ENCODE data around the gene CHST15. TPM values are rescaled to one million over a fixed set of nuclear protein-coding genes. Genes with fewer than 3 reads are reported as not detected.
"Not testable (repeated sequence)": the region's sequence is repeated elsewhere in the genome, so short reads cannot be mapped to it uniquely, and the experiment has no call there.

The CHST15 gene
- total and polyA plus RNA-seq, 2 of the 13 experiments (the other 11 are each of a cell fraction or from before 2014, with no cell fraction given): 1.4 to 94.7 TPM

GRCh38 chr10:124093774-124094418 is 498 bp upstream of the CHST15 start:
- Histone ChIP-seq H3K27ac (ENCODE audit: extremely low read length, insufficient read depth, low read length) (peak overlapping the region; percentile 20), H3K27me3 (ENCODE audit: control insufficient read depth in 1 of 2, insufficient read depth in 2 of 2, low read length in 2 of 2) (peaks cover 2 to 44% of the 10 kb centered on the region in 2 experiments; a peak in 4 of 5 replicates), H3K4me3 (replicated peaks in 1 of 3; ENCODE audit: insufficient read depth in 1 of 3, low read depth in 2 of 3, low read length in 3 of 3) (peak overlapping the region; percentile 86 to 91 (median 91)), H3K4me1 (ENCODE audit: insufficient read depth, low read length) (peaks cover 76% of the 10 kb centered on the region), H3K4me2 (ENCODE audit: low read depth, low read length) (peak overlapping the region; percentile 82), H3K79me2 (ENCODE audit: insufficient read depth, low read length) (peaks cover 39% of the 10 kb centered on the region), H3K9ac (ENCODE audit: insufficient read depth, low read depth, low read length) (peak overlapping the region; percentile 85; the same call in 1 of the 2 replicates), H4K20me1 (ENCODE audit: insufficient read depth, low read length) (peaks cover 32% of the 10 kb centered on the region)
- not testable (repeated sequence) for BruUV-seq (replicated peaks); H2AFZ ChIP-seq (ENCODE audit: low read length); ATAC-seq; H3K9me3 ChIP-seq (ENCODE audit: low read length); FAIRE-seq; DNase-seq (ENCODE audit: low spot score); H3K36me3 ChIP-seq (replicated peaks in 1 of 2; ENCODE audit: control insufficient read depth in 1 of 2, insufficient read depth in 2 of 2, low read length in 2 of 2); TF ChIP-seq MAZ (IDR thresholded peaks at IDR 0.05; ENCODE audit: borderline replicate concordance, low read depth, low read length)
- POLR2A ChIA-PET: interaction anchor here (1.8 to 3.1 kb wide), 3 partner anchors 30 to 58 kb away, joined by 5 to 10 read pairs (median 7); no protein-coding TSS in a partner anchor
- CTCF ChIA-PET (ENCODE audit: low intra/inter-chr PET ratio, low total read pairs): interaction anchor here (0.8 kb wide), 1 partner anchor 98 kb away, joined by 3 read pairs; no protein-coding TSS in a partner anchor
- in situ Hi-C loops (cut with HindIII; ENCODE audit: extremely low pct_ligation_motif_present, low pct_unique_long_range_greater_than_20kb) (loop anchor here (5.0 kb wide), 1 partner anchor 97 kb away; no protein-coding TSS in a partner anchor), intact Hi-C loops (cut with micrococcal nuclease; ENCODE audit: unreplicated experiment) (loop anchor here (2.0 kb wide), 1 partner anchor 57 kb away; no protein-coding TSS in a partner anchor)
- 2% methylated on average over 27 of the region's 39 CpGs for WGBS (ENCODE audit: low lambda C conversion rate)
- TF ChIP-seq ZNF564 (CRISPR knock-in tag; IDR thresholded peaks at IDR 0.05) (0 out of 2 replicates have a peak, but pooled peaks have one; percentile 65), ASH2L (IDR thresholded peaks at IDR 0.05; ENCODE audit: insufficient read length, low read depth, low read length) (peak; percentile 20), ZNF768 (CRISPR knock-in tag; IDR thresholded peaks at IDR 0.05) (peak; percentile 22; the same call in 1 of the 2 replicates), ZNF350 (CRISPR knock-in tag; IDR thresholded peaks at IDR 0.05; ENCODE audit: borderline replicate concordance, low read depth) (peak; percentile 19; the same call in 1 of the 2 replicates), ZNF501 (CRISPR knock-in tag; IDR thresholded peaks at IDR 0.05) (peak; percentile 81), ZNF687 (CRISPR knock-in tag; IDR thresholded peaks at IDR 0.05) (peak; percentile 53; the same call in 1 of the 2 replicates), MAZ (CRISPR knock-in tag; IDR thresholded peaks at IDR 0.05; ENCODE audit: low read depth) (peak; percentile 24; the same call in 1 of the 2 replicates), ZMYM2 (CRISPR knock-in tag; IDR thresholded peaks at IDR 0.05) (0 out of 2 replicates have a peak, but pooled peaks have one; percentile 55), ELF4 (CRISPR knock-in tag; IDR thresholded peaks at IDR 0.05; ENCODE audit: borderline replicate concordance) (peak; percentile 67; the same call in 1 of the 2 replicates), STAG1 (CRISPR knock-in tag; IDR thresholded peaks at IDR 0.05) (peak; percentile 1; the same call in 1 of the 2 replicates), SKI (IDR thresholded peaks at IDR 0.05; ENCODE audit: partially characterized antibody) (peak; percentile 4)
- TF ChIP-seq, protein P1, sequence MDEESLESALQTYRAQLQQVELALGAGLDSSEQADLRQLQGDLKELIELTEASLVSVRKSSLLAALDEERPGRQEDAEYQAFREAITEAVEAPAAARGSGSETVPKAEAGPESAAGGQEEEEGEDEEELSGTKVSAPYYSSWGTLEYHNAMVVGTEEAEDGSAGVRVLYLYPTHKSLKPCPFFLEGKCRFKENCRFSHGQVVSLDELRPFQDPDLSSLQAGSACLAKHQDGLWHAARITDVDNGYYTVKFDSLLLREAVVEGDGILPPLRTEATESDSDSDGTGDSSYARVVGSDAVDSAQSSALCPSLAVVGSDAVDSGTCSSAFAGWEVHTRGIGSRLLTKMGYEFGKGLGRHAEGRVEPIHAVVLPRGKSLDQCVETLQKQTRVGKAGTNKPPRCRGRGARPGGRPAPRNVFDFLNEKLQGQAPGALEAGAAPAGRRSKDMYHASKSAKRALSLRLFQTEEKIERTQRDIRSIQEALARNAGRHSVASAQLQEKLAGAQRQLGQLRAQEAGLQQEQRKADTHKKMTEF (CRISPR knock-in tag; IDR thresholded peaks at IDR 0.05): peak; percentile 46; the same call in 1 of the 2 replicates
- TF ChIP-seq, protein P2, sequence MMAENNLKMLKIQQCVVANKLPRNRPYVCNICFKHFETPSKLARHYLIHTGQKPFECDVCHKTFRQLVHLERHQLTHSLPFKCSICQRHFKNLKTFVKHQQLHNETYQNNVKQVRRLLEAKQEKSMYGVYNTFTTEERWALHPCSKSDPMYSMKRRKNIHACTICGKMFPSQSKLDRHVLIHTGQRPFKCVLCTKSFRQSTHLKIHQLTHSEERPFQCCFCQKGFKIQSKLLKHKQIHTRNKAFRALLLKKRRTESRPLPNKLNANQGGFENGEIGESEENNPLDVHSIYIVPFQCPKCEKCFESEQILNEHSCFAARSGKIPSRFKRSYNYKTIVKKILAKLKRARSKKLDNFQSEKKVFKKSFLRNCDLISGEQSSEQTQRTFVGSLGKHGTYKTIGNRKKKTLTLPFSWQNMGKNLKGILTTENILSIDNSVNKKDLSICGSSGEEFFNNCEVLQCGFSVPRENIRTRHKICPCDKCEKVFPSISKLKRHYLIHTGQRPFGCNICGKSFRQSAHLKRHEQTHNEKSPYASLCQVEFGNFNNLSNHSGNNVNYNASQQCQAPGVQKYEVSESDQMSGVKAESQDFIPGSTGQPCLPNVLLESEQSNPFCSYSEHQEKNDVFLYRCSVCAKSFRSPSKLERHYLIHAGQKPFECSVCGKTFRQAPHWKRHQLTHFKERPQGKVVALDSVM (CRISPR knock-in tag; IDR thresholded peaks at IDR 0.05): peak; percentile 87

All from HepG2 (cell line).